NCI-H446 treated with DMSO at 0.1 percent for 48 hours (cell line): ENCODE results near the gene SLF2.
"Not testable (repeated sequence)": the region's sequence is repeated elsewhere in the genome, so short reads cannot be mapped to it uniquely, and the experiment has no call there.

Source experiments
- DNase-seq: peaks from one replicate; lab custom pipeline; 2025; lab: John Stamatoyannopoulos, UW

Gene SLF2

DNA sequence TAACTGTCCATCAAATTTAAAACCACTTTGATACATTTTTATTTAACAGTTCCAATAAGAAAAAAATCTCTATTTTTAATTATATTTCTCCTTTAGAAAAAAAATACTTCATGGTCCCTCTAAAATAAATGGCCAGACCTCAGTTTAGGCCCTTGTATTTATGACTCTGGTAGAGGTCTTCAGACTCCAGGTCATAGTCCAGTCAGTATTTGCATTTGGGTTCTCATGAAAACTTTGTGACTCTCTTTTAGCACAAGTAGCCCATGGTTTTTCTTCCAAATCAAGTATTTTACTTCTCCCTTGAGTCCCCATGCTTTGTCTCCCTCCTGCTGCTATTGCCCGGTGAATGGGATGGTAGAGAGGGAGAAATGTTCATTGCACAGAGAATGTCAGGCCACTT is 51.1 kb downstream of the SLF2 start:
- DNase-seq = no peak

DNA sequence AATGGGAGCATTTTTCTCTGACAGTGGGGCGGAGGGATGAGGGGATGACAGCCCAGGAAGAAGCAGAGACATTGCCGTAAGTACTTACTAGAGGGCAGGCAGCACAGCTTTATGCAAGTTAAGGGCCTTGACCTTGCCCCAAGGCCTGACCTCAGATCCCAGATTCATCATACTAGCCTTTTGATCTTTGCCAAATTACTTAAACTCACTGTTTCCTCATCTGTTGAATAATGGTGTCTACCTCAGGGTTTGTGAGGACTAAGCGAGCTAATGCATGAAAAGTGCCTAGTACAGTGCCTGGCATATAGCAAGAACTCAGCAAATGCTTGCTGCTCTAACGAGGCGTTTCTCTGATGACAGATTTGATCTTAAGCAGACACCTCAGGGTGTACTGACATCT is 53.1 kb downstream of the SLF2 start:
- DNase-seq = no peak

DNA sequence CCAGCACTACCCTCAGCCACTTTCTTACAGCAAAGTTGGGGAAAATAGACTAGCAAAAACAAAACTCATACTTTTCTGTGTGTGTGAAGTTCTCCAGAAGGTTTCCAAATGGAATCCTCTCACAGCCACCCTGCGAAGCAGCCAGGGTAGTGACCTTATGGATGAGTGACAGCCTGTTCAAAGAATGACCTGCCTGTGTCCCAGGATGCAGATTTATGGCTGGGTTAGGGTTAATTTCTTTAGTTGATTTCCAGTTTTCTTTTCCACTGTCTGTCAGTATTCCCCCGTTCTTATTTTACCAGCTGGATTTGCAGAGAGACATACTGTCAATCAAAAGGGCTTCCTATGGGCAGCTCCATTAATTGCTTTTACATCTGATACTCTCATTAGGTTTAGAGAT is 54.1 kb downstream of the SLF2 start:
- no peak for DNase-seq

DNA sequence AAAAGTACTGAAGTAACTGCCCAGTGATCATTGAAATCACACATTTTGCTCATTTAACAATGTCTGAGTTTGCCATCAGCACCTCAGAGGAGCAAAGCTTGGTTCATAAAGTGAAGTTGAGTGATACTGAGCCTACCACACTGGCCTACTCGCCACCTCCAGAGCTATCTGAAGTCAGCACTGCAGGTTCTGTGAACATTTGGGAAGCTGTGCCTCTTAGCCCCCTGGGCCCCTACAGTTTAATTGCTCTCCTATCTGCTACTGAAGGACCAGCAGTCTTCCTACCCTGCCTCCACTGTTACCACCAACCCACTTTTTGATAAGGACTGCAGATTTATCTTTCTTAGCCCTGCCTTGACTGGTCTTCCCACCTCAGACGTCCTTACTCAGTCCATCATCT is 54.6 kb downstream of the SLF2 start:
- no peak for DNase-seq

DNA sequence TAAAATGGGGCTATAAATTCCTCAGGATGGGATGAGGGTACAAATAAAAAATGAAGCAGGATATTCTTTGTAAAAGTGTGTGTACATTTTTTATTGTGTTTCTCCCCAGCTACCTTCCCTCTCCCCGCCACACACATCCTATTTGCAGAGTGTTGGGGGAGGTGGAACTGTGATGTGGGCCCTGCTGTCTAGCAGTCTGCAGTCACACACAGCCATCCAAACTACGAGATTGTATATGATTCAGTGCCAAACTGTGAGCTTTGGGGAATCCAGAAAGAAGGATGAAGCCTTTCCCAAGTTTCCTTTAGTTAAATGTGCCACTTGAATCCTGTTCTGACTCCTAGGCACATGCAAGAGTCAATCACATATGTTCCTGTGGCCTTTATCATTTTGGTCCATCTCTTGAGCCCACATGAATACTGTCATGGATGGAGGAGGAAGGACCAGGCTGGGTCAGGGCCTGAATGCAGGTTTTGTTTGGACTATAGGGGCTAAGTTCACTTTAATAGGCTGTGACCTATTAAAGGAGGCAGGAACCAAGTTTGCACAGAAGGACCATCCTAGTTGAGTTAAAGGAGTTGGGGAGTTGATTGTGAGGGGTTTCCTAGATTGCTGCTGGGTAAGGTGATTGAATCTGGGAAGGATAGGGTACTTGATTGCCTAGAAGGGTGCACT is 55.4 kb downstream of the SLF2 start:
- no peak for DNase-seq

DNA sequence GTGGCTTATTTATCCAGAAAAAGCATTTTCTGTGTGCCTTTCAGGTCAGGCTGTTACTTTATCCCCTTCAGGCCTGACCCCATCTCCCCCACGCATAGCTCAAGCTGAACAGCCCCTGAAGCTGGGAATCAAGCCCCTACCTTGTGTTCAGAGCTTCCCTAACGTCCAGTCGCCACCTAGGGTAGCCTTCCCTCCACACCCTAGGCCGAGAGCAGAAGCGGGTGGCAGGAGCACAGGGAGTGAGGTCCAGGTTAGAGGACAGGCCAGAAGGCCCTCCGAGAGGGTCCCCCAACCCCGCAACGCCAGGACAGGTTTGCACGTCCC is 56.1 kb downstream of the SLF2 start:
- DNase-seq = no peak

DNA sequence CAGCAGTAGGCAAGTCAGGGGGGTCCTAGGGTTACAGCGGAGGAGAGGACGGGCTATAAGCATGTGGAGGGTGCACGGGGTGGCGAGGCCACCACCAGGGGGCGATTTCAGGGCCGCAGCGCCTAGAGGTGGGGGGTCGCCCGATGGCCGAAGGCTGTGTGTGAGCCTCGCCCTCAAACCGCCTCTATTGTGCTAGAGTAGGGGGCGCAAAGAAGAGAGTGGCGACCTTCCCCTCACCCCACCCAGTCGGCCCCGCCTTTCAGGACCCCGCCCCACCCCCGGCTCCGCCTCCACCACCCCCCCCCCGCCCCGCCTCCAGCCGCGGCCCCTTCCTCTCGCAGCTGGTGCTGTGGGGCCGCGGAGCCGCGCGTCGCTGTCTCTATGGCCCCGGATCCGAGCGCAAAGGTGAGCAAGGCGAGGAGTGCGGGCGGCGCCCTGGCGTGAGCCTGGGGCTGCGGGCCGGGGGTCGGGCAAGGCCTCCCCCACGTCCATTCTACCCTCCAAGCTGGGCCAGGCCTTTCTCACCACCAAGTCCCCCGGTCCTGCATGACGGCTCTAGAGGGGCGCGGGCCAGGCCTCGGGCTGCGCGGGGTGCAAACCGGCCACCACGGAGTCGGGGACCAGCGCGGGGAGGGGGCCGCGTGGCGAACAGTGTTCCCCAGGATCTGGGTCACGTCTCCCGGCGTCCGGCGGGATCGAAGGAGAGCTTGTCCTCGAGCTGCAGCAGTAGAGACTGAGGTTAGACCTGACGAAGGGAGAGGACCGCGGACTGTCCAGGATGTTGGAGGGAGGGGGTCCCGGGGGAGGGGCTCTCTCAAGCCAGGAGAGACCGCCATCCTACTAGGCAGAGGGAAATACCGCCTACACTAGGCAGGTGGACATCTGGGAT is 56.7 kb downstream of the SLF2 start, which contains the start of gene SEMA4G:
TSS of gene SEMA4G (plus strand) at position 318 of the 889 bp plus-strand sequence. CDS start 3,409 bp downstream, outside the sequence.
- DNase-seq = no peak

DNA sequence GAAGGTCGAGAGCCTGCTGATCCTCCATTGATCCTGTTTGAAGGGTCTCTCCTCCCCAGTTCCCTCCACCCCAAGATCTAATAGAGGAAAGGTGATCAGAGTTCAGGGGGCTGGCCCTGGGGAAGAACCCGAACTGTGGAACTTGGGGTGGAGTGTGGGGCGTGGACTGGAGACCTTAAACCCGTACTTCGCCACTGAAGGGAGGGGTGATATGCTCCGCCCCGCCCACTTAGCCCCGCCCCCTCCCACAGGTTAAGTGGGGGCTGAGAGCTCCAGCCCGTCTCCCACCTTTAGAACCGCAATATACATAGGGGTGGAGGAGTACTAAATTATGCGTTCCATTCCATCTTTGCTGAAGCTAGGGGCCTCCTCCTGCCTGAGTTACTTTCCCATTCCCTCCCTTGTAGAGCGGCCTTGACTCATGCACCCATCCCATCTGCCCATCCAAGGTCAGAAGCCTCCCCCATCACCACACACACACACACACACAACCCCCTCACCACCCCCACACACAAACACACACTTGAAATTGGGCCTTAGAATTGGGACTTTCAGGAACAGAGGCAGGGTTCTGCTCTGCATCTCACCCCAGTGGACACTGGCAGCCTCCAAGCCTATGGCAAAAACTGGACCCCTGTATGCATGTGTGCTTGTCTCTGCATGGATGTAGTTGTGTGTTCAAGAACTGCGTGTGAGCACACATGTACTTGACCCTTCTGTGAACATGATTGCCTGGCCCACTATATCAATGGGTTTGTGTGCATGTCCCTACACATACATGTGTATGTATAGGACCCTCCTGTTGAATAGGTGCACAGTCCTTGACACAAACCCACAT is 57.5 kb downstream of the SLF2 start:
- no peak for DNase-seq

DNA sequence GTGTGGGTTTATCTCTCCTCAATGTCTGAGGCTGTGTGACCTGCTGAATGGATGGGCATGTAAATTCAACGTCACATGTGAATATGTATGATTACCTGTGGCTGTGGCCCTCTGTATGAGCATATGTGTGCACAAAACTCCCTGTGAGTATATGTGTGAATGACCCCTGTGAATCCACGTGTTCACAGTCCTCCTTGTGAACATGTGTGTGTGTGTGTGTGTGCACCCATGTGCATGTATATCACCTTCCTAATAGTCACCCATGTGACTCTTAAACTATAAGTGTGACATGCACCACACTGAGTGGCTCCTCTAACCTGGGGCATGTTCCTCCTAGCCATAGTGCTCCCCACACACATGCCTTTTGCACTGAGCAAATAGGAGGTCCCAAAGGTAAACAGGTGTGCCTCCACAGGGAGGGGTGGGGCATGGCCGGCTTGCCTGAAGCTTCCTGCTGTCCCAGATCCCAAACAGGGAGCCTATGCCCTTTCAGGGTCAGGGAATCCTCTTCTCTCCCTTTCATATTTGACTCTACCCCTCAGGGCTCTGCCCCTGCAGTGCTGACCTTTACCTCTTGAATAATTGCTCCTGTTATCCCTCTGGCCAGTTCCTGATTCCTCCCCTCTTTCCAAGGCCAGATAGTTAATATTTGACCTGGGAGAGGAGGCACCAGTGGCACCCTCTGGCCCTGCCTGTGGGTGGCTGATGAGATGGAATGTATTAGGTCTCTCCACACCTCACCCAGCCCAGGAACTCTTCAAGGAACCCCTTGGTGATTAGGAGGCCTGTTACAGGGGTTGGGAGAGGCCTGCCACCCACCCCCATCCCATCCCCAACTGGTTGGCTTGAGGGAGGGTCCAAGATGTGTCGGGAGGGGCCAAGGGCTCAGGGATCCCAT is 58.4 kb downstream of the SLF2 start:
- no peak for DNase-seq

DNA sequence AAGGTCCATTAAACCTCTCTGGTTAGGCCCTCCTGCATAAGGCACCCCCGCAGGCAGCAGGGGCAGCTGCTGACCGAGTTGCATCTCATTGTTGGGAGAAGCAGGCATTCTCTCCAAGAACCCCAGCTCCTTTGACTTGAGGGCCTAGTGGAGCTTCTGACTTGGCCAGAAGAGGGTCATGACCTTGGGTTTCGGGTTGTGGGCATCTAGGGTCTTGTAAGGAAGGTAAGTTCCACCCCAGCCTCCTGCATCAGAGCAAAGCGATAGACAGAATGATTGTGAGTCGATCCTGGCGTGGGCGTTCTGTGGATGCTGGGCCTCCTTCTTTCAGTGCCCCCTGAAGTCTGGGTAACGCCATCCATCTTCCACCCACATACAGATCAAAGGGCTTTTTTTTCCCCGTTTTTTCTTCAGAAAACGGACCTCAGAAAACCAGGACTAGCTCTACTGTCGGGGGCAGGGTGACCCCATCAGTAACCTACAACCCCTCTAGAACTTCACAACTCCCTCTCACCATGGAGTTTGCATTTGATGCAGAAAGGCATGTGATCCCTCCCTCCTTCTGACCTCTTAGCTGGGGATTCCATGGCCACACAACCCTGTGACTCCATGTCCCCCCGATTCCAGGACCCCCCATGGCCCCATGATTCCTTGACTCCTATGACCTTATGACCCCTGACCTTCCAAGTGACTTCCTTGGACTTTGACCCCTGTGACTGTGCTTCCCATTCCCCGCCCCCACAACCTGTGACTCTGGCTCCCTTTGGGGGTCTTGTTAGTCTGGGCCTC is 59.5 kb downstream of the SLF2 start:
- DNase-seq = no peak

DNA sequence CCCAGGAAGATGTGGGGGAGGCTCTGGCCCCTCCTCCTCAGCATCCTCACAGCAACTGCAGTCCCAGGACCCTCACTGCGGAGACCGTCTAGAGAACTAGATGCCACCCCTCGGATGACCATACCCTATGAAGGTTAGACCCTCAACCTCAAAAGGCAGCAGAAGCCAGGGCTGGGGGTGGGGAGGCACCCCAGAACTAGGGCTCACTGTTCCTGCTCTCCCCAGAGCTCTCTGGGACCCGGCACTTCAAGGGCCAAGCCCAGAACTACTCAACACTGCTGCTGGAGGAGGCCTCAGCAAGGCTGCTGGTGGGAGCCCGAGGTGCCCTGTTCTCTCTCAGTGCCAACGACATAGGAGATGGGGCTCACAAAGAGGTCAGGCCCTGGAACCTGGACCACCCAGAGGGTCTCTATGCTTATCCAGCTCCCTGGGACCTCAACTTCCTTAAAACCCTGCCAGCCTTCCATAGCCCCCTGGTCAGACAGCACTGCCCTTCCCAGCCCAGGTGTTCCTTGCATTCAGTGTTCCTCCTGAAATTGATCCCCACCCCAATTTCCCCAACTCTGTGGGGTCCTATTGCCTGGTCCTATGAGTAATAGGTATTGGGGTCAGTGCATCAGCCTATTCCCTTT is 60.3 kb downstream of the SLF2 start:
- DNase-seq = no peak

DNA sequence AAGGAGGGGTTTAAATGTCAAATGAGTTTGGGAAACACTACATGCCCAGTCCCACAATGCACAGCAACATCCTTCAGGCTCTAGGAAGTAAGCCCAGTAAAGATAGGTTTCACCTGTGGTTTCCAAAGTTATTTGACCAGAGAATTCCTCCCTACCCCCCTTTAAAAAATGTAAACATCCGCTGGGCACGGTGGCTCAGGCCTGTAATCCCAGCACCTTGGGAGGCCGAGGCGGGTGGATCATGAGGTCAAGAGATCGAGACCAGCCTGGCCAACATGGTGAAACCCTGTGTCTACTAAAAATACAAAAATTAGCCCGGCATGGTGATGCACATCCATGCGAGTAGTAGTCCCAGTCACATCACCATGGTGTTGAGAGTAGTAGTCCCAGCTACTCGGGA is 62.6 kb downstream of the SLF2 start:
- not testable (repeated sequence) for DNase-seq

DNA sequence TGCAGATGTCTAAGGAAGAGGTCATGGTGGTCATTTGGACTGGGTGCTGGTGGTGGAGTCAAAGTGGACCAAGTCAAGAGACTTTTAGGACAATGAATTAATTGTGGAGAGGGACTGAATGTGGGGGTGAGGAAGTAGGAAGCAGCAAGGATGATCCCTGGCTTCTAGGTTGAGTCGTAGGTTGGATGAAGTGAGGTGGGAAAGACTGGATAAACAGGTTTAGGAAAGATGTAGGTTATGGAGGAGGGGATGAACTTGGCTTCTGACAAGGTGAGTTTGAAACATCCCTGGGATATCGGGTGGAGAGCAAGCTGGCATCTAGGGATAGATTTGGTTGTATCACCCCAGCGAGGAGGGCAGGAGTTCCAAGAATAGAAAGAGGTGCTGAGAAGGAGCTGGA is 64.1 kb downstream of the SLF2 start:
- DNase-seq = no peak

DNA sequence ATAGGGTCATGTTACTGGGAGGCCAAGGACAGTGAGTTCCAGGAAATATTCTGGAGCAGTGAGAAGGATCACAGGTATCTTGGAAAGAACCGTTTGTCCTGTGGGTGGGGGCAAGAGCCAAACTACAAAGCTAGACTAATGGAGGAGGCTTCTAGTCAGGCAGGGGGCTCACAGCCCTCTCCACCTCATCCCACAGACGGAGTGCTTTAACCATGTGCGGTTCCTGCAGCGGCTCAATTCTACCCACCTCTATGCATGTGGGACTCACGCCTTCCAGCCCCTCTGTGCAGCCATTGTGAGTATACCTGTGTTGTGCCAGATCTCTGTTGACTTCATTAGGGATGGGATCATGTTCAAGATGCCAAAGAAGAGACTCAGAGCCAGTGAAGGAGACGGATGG is 64.7 kb downstream of the SLF2 start:
- no peak for DNase-seq

DNA sequence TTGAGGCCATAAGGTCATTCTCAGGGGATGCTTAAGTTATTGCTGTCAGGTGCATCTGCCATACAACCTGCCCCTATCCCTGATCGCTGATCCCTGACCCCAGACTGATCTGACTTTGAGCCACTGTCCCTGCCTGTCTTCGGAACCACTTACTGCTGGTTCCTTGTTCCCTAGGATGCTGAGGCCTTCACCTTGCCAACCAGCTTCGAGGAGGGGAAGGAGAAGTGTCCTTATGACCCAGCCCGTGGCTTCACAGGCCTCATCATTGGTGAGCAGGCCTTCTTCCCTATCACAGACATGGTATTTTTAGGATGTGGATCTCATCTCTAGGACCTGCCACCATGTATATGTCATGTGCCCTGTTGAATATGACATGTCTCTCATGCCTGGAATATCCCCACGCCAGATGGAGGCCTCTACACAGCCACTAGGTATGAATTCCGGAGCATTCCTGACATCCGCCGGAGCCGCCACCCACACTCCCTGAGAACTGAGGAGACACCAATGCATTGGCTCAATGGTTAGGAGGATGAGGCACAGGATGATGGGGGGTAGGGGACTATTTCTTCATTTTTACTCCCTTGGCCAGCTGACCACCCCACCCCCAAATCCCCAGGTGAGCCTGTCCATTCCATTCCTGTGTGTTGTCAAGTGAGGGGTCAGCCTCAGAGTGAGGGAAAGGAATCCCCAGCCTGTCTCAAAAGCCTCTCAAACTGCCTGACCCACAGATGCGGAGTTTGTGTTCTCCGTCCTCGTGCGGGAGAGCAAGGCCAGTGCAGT is 65.5 kb downstream of the SLF2 start:
- DNase-seq = no peak

DNA sequence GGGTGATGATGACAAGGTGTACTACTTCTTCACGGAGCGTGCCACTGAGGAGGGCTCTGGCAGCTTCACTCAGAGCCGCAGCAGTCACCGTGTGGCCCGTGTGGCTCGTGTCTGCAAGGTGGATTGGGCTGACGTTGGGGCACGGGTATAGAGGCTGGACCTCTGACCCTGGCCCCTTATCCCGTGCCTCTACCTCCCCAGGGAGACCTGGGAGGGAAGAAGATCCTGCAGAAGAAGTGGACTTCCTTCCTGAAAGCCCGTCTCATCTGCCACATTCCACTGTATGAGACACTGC is 66.1 kb downstream of the SLF2 start:
- no peak for DNase-seq

DNA sequence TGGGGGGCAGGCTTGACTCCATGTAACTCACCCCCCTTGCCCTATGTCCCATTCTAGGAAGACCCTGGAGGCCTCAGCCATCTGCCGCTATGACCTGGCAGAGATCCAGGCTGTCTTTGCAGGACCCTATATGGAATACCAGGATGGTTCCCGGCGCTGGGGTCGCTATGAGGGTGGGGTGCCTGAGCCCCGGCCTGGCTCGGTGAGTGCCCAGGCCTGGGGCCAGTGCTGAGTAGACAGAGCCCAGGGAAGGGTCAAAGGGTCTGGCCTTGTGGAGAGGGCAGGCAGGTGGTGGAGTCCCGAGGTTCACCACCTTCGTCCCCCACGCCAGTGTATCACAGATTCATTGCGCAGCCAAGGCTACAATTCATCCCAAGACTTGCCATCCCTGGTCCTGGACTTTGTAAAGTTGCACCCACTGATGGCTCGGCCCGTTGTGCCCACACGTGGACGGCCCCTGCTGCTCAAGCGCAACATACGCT is 67.1 kb downstream of the SLF2 start:
- DNase-seq = no peak

DNA sequence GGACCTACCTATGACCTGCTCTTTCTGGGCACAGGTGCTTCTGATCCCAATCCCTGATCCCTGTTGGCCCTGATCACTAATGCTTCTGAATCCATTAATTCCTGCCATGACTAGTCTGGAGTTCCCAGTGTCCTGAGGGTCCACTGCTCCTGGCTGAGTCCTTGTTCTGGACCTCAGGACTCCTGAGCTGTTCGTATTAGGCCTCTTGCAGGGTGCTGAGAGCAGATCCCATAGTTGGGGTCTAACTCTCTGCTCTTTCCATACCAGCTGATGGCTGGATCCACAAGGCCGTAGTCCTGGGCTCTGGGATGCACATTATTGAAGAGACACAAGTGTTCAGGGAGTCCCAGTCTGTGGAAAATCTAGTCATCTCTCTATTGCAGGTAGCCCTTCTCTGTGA is 67.5 kb downstream of the SLF2 start:
- no peak for DNase-seq

DNA sequence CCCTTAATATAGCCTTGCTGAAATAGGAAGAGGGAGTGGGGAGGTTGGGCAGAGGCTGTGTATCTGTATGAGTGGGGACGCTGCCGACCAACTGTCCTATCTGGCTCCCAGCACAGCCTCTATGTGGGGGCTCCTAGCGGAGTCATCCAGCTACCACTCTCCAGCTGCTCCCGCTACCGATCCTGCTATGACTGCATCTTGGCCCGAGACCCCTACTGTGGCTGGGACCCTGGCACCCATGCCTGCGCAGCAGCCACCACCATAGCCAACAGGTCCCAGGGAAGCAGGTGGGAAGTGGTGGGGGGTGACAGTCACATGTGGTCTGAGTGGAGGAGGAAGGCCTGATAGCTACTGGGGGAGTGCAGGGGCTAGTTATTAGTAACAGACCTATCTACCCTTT is 67.9 kb downstream of the SLF2 start:
- DNase-seq = no peak
